H1 (cell line): Measurements from ENCODE around the gene RPL32. TPM values are rescaled to one million over a fixed set of nuclear protein-coding genes. Genes with fewer than 3 reads are reported as not detected.

Experiments
- CTCF ChIA-PET: fragments of 300-600 bp; sonication (Branson Sonifier 250); formaldehyde crosslinking; loops from one replicate; lab custom pipeline; 2021; ENCODE audit not compliant: partially characterized antibody; lab: Charles Lee
- POLR2A ChIA-PET: fragments of 300-600 bp; sonication (Branson Sonifier 250); formaldehyde crosslinking; loops from one replicate; lab custom pipeline; 2021; ENCODE audit warnings: inconsistent platforms; ENCODE audit not compliant: partially characterized antibody; lab: Charles Lee
- DNase-seq, 2 experiments: peaks; one replicate each; pipeline versions ENCODE4 v3.0.0 to v3.0.0-alpha.2; 2010 to 2022; ENCODE audit warnings: low spot score in 2 of 2, low read depth in 1 of 2, mixed read lengths in 1 of 2
- FAIRE-seq: peaks from 2 replicates; lab custom pipeline; 2011; peaks lifted over from hg19 to GRCh38; lab: Jason Lieb, UNC
- H2AFZ ChIP-seq: 2 replicates; pipeline ENCODE4 v1.8.1; 2012; ENCODE audit warnings: low read length, inconsistent platforms
- H2AK5ac ChIP-seq: 2 replicates; pipeline ENCODE4 v1.6.1; 2013; ENCODE audit warnings: low read depth, low read length
- H2BK120ac ChIP-seq: replicated peaks from 2 replicates; pipeline ENCODE3; 2013; ENCODE audit warnings: low read depth, low read length, inconsistent platforms
- H2BK12ac ChIP-seq: 2 replicates; pipeline ENCODE4 v1.6.1; 2013; ENCODE audit warnings: low read depth, low read length
- H2BK15ac ChIP-seq: 2 replicates; pipeline ENCODE4 v1.6.1; 2013; ENCODE audit warnings: low read length
- H2BK20ac ChIP-seq: 2 replicates; pipeline ENCODE4 v1.6.1; 2013; ENCODE audit warnings: low read length
- H2BK5ac ChIP-seq: 2 replicates; pipeline ENCODE4 v1.6.1; 2013; ENCODE audit warnings: low read depth, low read length
- H3K14ac ChIP-seq: 2 replicates; pipeline ENCODE4 v1.6.1; 2013; ENCODE audit warnings: inconsistent platforms; ENCODE audit not compliant: insufficient read length
- H3K18ac ChIP-seq: 2 replicates; pipeline ENCODE4 v1.6.1; 2013; ENCODE audit warnings: low read length; ENCODE audit errors: extremely low read depth
- H3K23ac ChIP-seq: 2 replicates; pipeline ENCODE4 v1.6.1; 2013; ENCODE audit warnings: inconsistent platforms; ENCODE audit not compliant: insufficient read length
- H3K23me2 ChIP-seq: 2 replicates; pipeline ENCODE4 v1.6.1; 2013; ENCODE audit warnings: low read depth, low read length
- H3K27ac ChIP-seq: 2 replicates; pipeline ENCODE4 v1.6.1; 2011; ENCODE audit warnings: low read depth, low read length, inconsistent platforms
- H3K27me3 ChIP-seq, 4 experiments: replicated peaks in 1 of 4; 1 replicate in 1 of 4; 2 replicates in 3 of 4; pipeline versions ENCODE4 v1.6.1 to v1.8.1; 2011 to 2013; ENCODE audit warnings: low read length in 3 of 4, mild to moderate bottlenecking in 3 of 4, inconsistent platforms in 2 of 4, mixed read lengths in 2 of 4, moderate library complexity in 1 of 4; ENCODE audit not compliant: control insufficient read depth in 3 of 4, insufficient read depth in 3 of 4; ENCODE audit errors: extremely low read depth in 1 of 4
- H3K36me3 ChIP-seq, 4 experiments: 2 replicates each; pipeline versions ENCODE4 v1.6.1 to v1.8.1; 2011 to 2013; ENCODE audit warnings: mild to moderate bottlenecking in 4 of 4, low read length in 3 of 4, moderate library complexity in 2 of 4, control low read depth in 1 of 4, inconsistent platforms in 1 of 4; ENCODE audit not compliant: insufficient read depth in 4 of 4, control insufficient read depth in 2 of 4
- H3K4ac ChIP-seq: replicated peaks from 2 replicates; pipeline ENCODE3; 2013; ENCODE audit warnings: low read length, low read depth, mixed read lengths, inconsistent platforms; ENCODE audit not compliant: insufficient read length
- H3K4me1 ChIP-seq, 4 experiments: replicated peaks in 1 of 4; 1 replicate in 1 of 4; 2 replicates in 3 of 4; pipeline versions ENCODE4 v1.6.1 to v1.8.1; 2011 to 2013; ENCODE audit warnings: low read length in 3 of 4, inconsistent platforms in 2 of 4, mixed read lengths in 1 of 4; ENCODE audit not compliant: insufficient read depth in 4 of 4, control insufficient read depth in 3 of 4
- H3K4me2 ChIP-seq, 2 experiments: 2 replicates each; pipeline versions ENCODE4 v1.6.1 to v1.8.1; 2011 to 2013; ENCODE audit warnings: low read depth in 2 of 2, low read length in 2 of 2, control low read depth in 1 of 2, inconsistent platforms in 1 of 2, mild to moderate bottlenecking in 1 of 2; ENCODE audit not compliant: insufficient read depth in 1 of 2
- H3K4me3 ChIP-seq, 4 experiments: fragments of 200-600, 300-600 bp in 1 of 4; sonication (generic), shearing (Covaris generic), sonication (Bioruptor Twin) in 1 of 4; 2 replicates each; pipeline versions ENCODE4 v1.5.1 to v1.8.1; 2011 to 2016; ENCODE audit warnings: low read length in 4 of 4, low read depth in 3 of 4, control low read depth in 2 of 4, inconsistent platforms in 2 of 4, mild to moderate bottlenecking in 2 of 4, mixed read lengths in 1 of 4, moderate library complexity in 1 of 4; ENCODE audit not compliant: insufficient read depth in 2 of 4; ENCODE audit errors: extremely low read depth in 1 of 4
- H3K56ac ChIP-seq: replicated peaks from 2 replicates; pipeline ENCODE3; 2013; ENCODE audit warnings: low read depth, mild to moderate bottlenecking, mixed read lengths, low read length, inconsistent platforms; ENCODE audit not compliant: insufficient read length
- H3K79me1 ChIP-seq: 2 replicates; pipeline ENCODE4 v1.6.1; 2013; ENCODE audit warnings: low read depth, low read length, control low read depth
- H3K79me2 ChIP-seq, 2 experiments: 2 replicates each; pipeline versions ENCODE4 v1.6.1 to v1.8.1; 2012 to 2013; ENCODE audit warnings: low read length in 2 of 2, mild to moderate bottlenecking in 2 of 2, inconsistent platforms in 1 of 2; ENCODE audit not compliant: insufficient read depth in 2 of 2, control insufficient read depth in 1 of 2
- H3K9ac ChIP-seq, 4 experiments: replicated peaks in 1 of 4; 1 replicate in 1 of 4; 2 replicates in 3 of 4; pipeline versions ENCODE4 v1.6.1 to v1.8.1; 2011 to 2013; ENCODE audit warnings: low read depth in 3 of 4, low read length in 3 of 4, control low read depth in 2 of 4, mild to moderate bottlenecking in 2 of 4, moderate library complexity in 2 of 4, inconsistent platforms in 1 of 4; ENCODE audit errors: extremely low read depth in 1 of 4
- H3K9me3 ChIP-seq, 2 experiments: 2 replicates each; pipeline versions ENCODE4 v1.6.1 to v1.8.1; 2012 to 2013; ENCODE audit warnings: mild to moderate bottlenecking in 2 of 2, moderate library complexity in 2 of 2, control low read depth in 1 of 2, inconsistent platforms in 1 of 2, low read depth in 1 of 2, low read length in 1 of 2, mixed read lengths in 1 of 2; ENCODE audit not compliant: insufficient read depth in 2 of 2
- H4K20me1 ChIP-seq, 2 experiments: replicated peaks in 1 of 2; 2 replicates each; pipeline versions ENCODE3 to v1.8.1; 2011 to 2013; ENCODE audit warnings: inconsistent platforms in 2 of 2, low read length in 2 of 2, mild to moderate bottlenecking in 1 of 2; ENCODE audit not compliant: insufficient read depth in 2 of 2, control insufficient read depth in 1 of 2
- H4K5ac ChIP-seq: 2 replicates; pipeline ENCODE4 v1.6.1; 2013; ENCODE audit warnings: low read length, low read depth, mixed read lengths, inconsistent platforms; ENCODE audit not compliant: insufficient read length
- H4K8ac ChIP-seq: 2 replicates; pipeline ENCODE4 v1.8.0; 2013; ENCODE audit warnings: mild to moderate bottlenecking, moderate library complexity, low read length, inconsistent platforms; ENCODE audit not compliant: insufficient read depth; ENCODE audit errors: extremely low read depth
- H4K91ac ChIP-seq: replicated peaks from 2 replicates; pipeline ENCODE3; 2013; ENCODE audit warnings: low read length, mixed read lengths, inconsistent platforms; ENCODE audit not compliant: insufficient read length
- ASH2L ChIP-seq: fragments of 200-600, 300-600 bp; sonication (generic); IDR thresholded peaks from one replicate; pipeline ENCODE4 v1.7.1; 2017; ENCODE audit warnings: low read length
- CBX8 ChIP-seq: fragments of 300-800, 300-1000 bp; sonication (generic); IDR thresholded peaks from 2 replicates; pipeline ENCODE4 v1.7.1; 2016; ENCODE audit warnings: low read depth, low read length, borderline replicate concordance
- EGR1 ChIP-seq: IDR thresholded peaks from 2 replicates; pipeline ENCODE4 v1.6.1; 2011; ENCODE audit warnings: low read depth, low read length, borderline replicate concordance
- JUN ChIP-seq: IDR thresholded peaks from 2 replicates; pipeline ENCODE4 v1.6.1; 2011; ENCODE audit warnings: low read depth, mild to moderate bottlenecking, improper control_type of control experiment, low read length
- MAX ChIP-seq: IDR thresholded peaks from 2 replicates; pipeline ENCODE4 v1.6.1; 2012; ENCODE audit warnings: inconsistent platforms
- POLR2A ChIP-seq, 2 experiments: IDR thresholded peaks; 1 replicate in 1 of 2; 2 replicates in 1 of 2; pipeline ENCODE4 v1.6.1; 2011; ENCODE audit warnings: low read depth in 2 of 2, low read length in 2 of 2, mild to moderate bottlenecking in 2 of 2; ENCODE audit errors: control extremely low read depth in 1 of 2
- RNF2 ChIP-seq: fragments of 200-900, 300-1000 bp; sonication (generic); IDR thresholded peaks from 2 replicates; pipeline ENCODE4 v1.7.1; 2016; ENCODE audit warnings: borderline replicate concordance, low read depth, mild to moderate bottlenecking, antibody characterized with exemption, low read length; ENCODE audit not compliant: poor library complexity, severe bottlenecking; ENCODE audit errors: missing control alignments
- SIX5 ChIP-seq: IDR thresholded peaks from 2 replicates; pipeline ENCODE4 v1.6.1; 2011; ENCODE audit warnings: mild to moderate bottlenecking, low read depth, low read length
- SUZ12 ChIP-seq: fragments of 200-600 bp; sonication (generic); IDR thresholded peaks from 2 replicates; pipeline ENCODE4 v1.6.1; 2012; ENCODE audit warnings: mild to moderate bottlenecking, inconsistent platforms, low read length, moderate library complexity, mixed read lengths
- TAF1 ChIP-seq: IDR thresholded peaks from 2 replicates; pipeline ENCODE4 v1.6.1; 2011; ENCODE audit warnings: mild to moderate bottlenecking, low read depth, low read length
- ZNF274 ChIP-seq: IDR thresholded peaks from 2 replicates; pipeline ENCODE4 v1.7.0; 2012; ENCODE audit warnings: low read length, borderline replicate concordance; ENCODE audit errors: extremely low read depth
- WGBS, 2 experiments: shearing (Covaris generic) in 1 of 2; methylation state at CpG; one replicate each; pipeline versions ENCODE4 v1.1.6 to v1.1.7; 2013 to 2015; ENCODE audit warnings: low lambda C conversion rate in 2 of 2, mixed read lengths in 2 of 2, inconsistent platforms in 1 of 2, low coverage in 1 of 2, missing lambda C conversion rate in 1 of 2; ENCODE audit not compliant: insufficient replicate concordance in 2 of 2, insufficient coverage in 1 of 2, insufficient read length in 1 of 2; ENCODE audit errors: extremely low coverage in 1 of 2, missing lambda C conversion rate in 1 of 2; 5-methylcytosine and 5-hydroxymethylcytosine counted together
- polyA plus RNA-seq, 7 experiments: library from polyadenylated mRNA; depleted of rRNA in 3 of 7; stranded (reverse) in 5 of 7; unstranded in 2 of 7; fragments of >200 nt in 5 of 7; fragments of 200-250 nt in 2 of 7; gene quantifications; 1 replicate in 5 of 7; 2 replicates in 1 of 7; 4 replicates in 1 of 7; pipeline versions ENCODE4 v1.2.1 to v1.2.3, GENCODE V29; 2011 to 2013; ENCODE audit warnings: missing spikeins in 2 of 7, mixed read lengths in 2 of 7
- total RNA-seq: library from RNA; stranded (reverse); fragmentation: NEBNext Ultra II Directional; extraction: Animal tissue kit (Norgen Biotek cat#: 25700); gene quantifications from 2 replicates; pipeline ENCODE4 v1.2.1, GENCODE V29; 2021
- TF ChIP-seq, protein P1 (sequence below): IDR thresholded peaks from 2 replicates; pipeline ENCODE4 v1.6.1; 2011; ENCODE audit warnings: low read depth, mild to moderate bottlenecking, low read length; ENCODE audit not compliant: insufficient read depth

RPL32 gene
- total and polyA plus RNA-seq, 2 of the 8 experiments (the other 6 are each of a cell fraction or from before 2014, with no cell fraction given): 1,443 to 2,043 TPM

DNA sequence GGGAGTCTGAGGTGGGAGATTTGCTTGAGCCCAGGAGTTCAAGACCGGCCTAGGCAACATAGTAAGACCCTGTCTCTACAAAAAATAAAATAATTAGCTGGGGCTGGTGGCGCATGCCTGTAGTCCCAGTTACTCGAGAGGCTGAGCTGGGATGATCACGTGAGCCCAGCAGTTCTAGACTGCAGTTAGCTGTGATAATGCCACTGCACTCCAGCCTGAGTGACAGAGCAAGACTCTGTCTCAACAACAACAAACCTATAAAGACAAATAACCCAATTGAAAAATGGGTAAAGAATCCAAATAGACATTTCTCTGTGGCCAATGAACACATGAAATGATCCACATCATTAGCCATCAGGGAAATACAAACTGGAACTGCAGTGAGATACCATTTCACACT lies 1.1 kb upstream of the RPL32 start:
- H3K23ac ChIP-seq: no peak overlapping the region
- H3K9ac ChIP-seq: no peak overlapping the region
- H2BK5ac ChIP-seq: no peak overlapping the region
- no peaks in the 10 kb centered on the region for H3K27me3 ChIP-seq
- H4K91ac ChIP-seq: no peak overlapping the region
- no peak overlapping the region; a peak in 1 of 4 replicates for H3K4me2 ChIP-seq
- no peak overlapping the region for H2AK5ac ChIP-seq
- no peak for DNase-seq
- H3K79me1 ChIP-seq: peaks cover 5% of the 10 kb centered on the region; the same call in 1 of the 2 replicates
- peaks cover 10% of the 10 kb centered on the region for H3K23me2 ChIP-seq
- 92% methylated on average over 4 of the region's 4 CpGs; no CpG with 5 or more reads in 1 of the 2 experiments for WGBS, 2 experiments
- H3K9me3 ChIP-seq: peaks cover 10% of the 10 kb centered on the region in 2 experiments; a peak in 3 of 4 replicates
- H2BK120ac ChIP-seq: no peak overlapping the region
- H4K20me1 ChIP-seq: peaks cover 14 to 24% of the 10 kb centered on the region in 2 experiments
- H2BK12ac ChIP-seq: no peak overlapping the region
- H3K4ac ChIP-seq: no peak overlapping the region
- no peak overlapping the region for H4K5ac ChIP-seq
- no peak overlapping the region for H2BK20ac ChIP-seq
- H3K4me3 ChIP-seq: no peak overlapping the region
- no peak overlapping the region for H3K56ac ChIP-seq
- no peak overlapping the region for H3K14ac ChIP-seq
- H3K36me3 ChIP-seq: peaks cover 23 to 32% (median 29%) of the 10 kb centered on the region in 4 experiments
- H2BK15ac ChIP-seq: no peak overlapping the region
- H3K18ac ChIP-seq: no peak overlapping the region
- FAIRE-seq: no peak
- H3K4me1 ChIP-seq: peaks cover 5 to 14% (median 10%) of the 10 kb centered on the region in 4 experiments
- POLR2A ChIA-PET: interaction anchor here (1.3 to 20.9 kb wide), 5 partner anchors 18 to 578 kb away, joined by 3 to 661 read pairs (median 33); partner anchors contain the start of gene CAND2
- H3K79me2 ChIP-seq: peaks cover 21 to 39% of the 10 kb centered on the region in 2 experiments
- no peak overlapping the region for H2AFZ ChIP-seq
- CTCF ChIA-PET: interaction anchor here (0.6 to 4.3 kb wide), 17 partner anchors 10 to 74 kb away, joined by 3 to 23 read pairs (median 6); no protein-coding TSS in a partner anchor
- H4K8ac ChIP-seq: no peak overlapping the region
- no peak overlapping the region for H3K27ac ChIP-seq
- no peak for TF ChIP-seq EGR1
- TF ChIP-seq POLR2A (IDR thresholded peaks at IDR 0.05; ENCODE audit: control extremely low read depth in 1 of 2, low read depth in 2 of 2, low read length in 2 of 2): no peak
- TF ChIP-seq RNF2: no peak
- TF ChIP-seq ZNF274: no peak
- TF ChIP-seq SIX5: no peak
- TF ChIP-seq ASH2L: no peak
- TF ChIP-seq, protein P1, sequence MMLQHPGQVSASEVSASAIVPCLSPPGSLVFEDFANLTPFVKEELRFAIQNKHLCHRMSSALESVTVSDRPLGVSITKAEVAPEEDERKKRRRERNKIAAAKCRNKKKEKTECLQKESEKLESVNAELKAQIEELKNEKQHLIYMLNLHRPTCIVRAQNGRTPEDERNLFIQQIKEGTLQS: no peak
- TF ChIP-seq TAF1: no peak
- no peak for TF ChIP-seq MAX
- no peak for TF ChIP-seq SUZ12
- TF ChIP-seq CBX8: no peak
- no peak for TF ChIP-seq JUN
